Progenitor cell of endocrine pancreas (in vitro differentiated cells): ENCODE data around the gene DRC7. TPM values are rescaled to one million over a fixed set of nuclear protein-coding genes. Genes with fewer than 3 reads are reported as not detected.

Experiments used
- DNase-seq: peaks from one replicate; pipeline ENCODE4 v3.0.0; 2021; ENCODE audit warnings: low spot score; ENCODE audit not compliant: unreplicated experiment
- H3K27ac Mint-ChIP-seq: 2 replicates; pipeline ENCODE4 v1.8.0; 2021; ENCODE audit warnings: mild to moderate bottlenecking, moderate library complexity, mixed read lengths
- H3K27me3 Mint-ChIP-seq: 2 replicates; pipeline ENCODE4 v1.8.0; 2021; ENCODE audit warnings: mixed read lengths
- H3K36me3 Mint-ChIP-seq: 2 replicates; pipeline ENCODE4 v1.8.0; 2022; ENCODE audit warnings: mixed read lengths; ENCODE audit not compliant: insufficient read depth
- H3K4me1 Mint-ChIP-seq: 2 replicates; pipeline ENCODE4 v1.8.0; 2021; ENCODE audit warnings: low read depth, mixed read lengths
- H3K4me3 Mint-ChIP-seq: 2 replicates; pipeline ENCODE4 v1.8.0; 2021; ENCODE audit warnings: low read depth, mild to moderate bottlenecking, moderate library complexity, mixed read lengths
- H3K9me3 Mint-ChIP-seq: 2 replicates; pipeline ENCODE4 v1.8.0; 2021; ENCODE audit warnings: low read depth, mixed read lengths
- total RNA-seq: library from RNA; stranded (reverse); gene quantifications from 2 replicates; pipeline ENCODE4 v1.2.1, GENCODE V29; 2021
- TF ChIP-seq, protein P1 (sequence below): fragments of 200-600 bp; sonication (generic); IDR thresholded peaks from one replicate; pipeline ENCODE4 v1.5.0; 2021; ENCODE audit warnings: antibody characterized with exemption, mild to moderate bottlenecking; ENCODE audit not compliant: unreplicated experiment

DRC7 gene
- total RNA-seq, 1 donor from 2014 or later: 6.8 TPM

DNA sequence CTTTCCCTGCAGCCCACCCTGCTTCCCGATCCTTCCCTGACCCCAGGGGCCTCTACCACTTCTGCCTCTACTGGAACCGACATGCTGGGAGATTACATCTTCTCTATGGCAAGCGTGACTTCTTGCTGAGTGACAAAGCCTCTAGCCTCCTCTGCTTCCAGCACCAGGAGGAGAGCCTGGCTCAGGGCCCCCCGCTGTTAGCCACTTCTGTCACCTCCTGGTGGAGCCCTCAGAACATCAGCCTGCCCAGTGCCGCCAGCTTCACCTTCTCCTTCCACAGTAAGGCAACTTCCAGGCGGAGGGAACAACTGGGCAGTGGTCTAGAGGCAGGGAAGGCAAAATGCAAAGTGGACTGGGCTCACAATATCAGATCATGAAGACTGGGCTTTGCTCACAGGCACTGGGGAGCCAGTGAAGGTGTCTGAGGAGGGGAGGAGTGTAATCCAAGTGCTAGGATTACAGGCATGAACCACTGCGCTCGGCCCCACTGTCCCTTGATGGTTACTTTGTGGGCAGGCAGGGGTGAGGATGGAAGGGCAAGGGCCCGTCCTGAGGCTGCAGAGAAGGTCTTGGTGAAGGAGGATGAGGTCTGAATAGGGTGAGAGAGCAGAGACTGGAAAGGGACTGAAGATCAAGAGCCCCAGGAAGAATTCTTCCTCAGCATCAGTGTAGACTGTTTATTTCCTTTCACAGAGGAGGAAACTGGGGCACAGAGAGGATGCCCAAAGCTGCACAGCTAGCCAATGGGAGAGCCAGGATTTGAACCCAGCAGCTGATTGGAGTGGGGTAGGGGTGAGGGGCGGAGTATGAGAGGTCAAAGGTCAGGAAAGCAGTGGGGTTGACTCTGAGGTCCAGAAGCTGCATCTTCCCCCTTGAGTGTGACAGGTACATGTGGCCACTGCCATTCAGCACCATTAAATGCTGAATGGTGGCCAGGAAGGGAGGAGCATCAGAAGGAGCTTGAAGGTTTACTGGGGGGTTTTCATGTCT lies 43.0 kb upstream of the DRC7 start:
- H3K4me1 Mint-ChIP-seq: no peaks in the 10 kb centered on the region
- no peaks in the 10 kb centered on the region for H3K36me3 Mint-ChIP-seq
- TF ChIP-seq, protein P1, sequence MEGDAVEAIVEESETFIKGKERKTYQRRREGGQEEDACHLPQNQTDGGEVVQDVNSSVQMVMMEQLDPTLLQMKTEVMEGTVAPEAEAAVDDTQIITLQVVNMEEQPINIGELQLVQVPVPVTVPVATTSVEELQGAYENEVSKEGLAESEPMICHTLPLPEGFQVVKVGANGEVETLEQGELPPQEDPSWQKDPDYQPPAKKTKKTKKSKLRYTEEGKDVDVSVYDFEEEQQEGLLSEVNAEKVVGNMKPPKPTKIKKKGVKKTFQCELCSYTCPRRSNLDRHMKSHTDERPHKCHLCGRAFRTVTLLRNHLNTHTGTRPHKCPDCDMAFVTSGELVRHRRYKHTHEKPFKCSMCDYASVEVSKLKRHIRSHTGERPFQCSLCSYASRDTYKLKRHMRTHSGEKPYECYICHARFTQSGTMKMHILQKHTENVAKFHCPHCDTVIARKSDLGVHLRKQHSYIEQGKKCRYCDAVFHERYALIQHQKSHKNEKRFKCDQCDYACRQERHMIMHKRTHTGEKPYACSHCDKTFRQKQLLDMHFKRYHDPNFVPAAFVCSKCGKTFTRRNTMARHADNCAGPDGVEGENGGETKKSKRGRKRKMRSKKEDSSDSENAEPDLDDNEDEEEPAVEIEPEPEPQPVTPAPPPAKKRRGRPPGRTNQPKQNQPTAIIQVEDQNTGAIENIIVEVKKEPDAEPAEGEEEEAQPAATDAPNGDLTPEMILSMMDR: no peak
- H3K4me3 Mint-ChIP-seq: no peak overlapping the region
- H3K9me3 Mint-ChIP-seq: no peaks in the 10 kb centered on the region
- DNase-seq: no peak
- H3K27me3 Mint-ChIP-seq: peaks cover 5% of the 10 kb centered on the region
- H3K27ac Mint-ChIP-seq: peak overlapping the region; percentile 50

DNA sequence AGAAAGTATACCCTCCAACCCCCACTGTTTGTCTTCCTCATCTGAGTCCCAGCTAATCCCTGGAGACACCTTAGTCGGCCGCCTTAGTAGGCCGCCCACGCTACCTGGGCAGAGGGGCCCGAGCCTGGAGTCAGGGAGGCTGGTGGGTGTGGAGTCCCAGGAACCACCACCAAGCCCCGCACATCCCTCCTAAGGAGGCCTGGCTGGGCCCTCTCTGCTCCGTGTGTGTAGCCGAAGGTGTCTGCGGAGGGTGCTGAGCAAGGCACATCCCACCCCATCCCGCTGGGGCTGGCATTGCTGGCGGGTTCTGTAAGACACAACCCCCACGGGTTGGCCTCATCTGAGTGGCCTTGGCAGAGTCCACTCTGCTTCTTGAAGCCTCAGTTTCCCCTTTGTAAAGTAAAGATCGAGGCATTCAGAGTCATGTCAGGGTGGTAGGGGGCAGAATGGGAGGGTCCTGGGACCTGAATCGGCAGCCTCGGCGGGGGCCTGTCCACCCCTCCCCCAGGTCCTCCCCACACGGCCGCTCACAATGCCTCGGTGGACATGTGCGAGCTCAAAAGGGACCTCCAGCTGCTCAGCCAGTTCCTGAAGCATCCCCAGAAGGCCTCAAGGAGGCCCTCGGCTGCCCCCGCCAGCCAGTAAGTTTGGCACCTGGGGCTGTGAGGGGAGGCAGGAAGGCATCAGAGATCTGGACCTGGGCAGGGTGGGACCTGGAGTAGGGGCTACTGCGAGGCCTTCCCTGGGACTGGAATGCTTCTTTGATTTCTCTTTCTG lies 41.7 kb upstream of the DRC7 start:
- no peaks in the 10 kb centered on the region for H3K9me3 Mint-ChIP-seq
- H3K4me1 Mint-ChIP-seq: no peaks in the 10 kb centered on the region
- no peaks in the 10 kb centered on the region for H3K36me3 Mint-ChIP-seq
- H3K4me3 Mint-ChIP-seq: no peak overlapping the region
- no peak overlapping the region for H3K27ac Mint-ChIP-seq
- DNase-seq: no peak
- TF ChIP-seq, protein P1: no peak
- peaks cover 5% of the 10 kb centered on the region for H3K27me3 Mint-ChIP-seq

DNA sequence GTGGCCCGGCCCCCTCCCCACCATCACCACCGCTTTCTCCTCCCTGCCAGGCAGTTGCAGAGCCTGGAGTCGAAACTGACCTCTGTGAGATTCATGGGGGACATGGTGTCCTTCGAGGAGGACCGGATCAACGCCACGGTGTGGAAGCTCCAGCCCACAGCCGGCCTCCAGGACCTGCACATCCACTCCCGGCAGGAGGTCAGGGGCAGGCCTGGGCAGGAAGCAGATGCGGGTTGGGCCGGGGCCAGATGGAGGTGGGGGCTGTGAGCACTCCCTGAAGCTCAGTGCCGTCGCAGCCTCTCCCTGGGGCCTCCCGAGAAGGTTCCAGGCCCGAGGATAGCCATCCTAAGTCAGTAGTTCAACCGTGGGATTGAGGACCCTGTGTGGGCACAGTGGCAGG lies 40.7 kb upstream of the DRC7 start:
- H3K27me3 Mint-ChIP-seq: peaks cover 5% of the 10 kb centered on the region
- no peak overlapping the region for H3K4me3 Mint-ChIP-seq
- no peaks in the 10 kb centered on the region for H3K4me1 Mint-ChIP-seq
- TF ChIP-seq, protein P1: no peak
- no peak overlapping the region for H3K27ac Mint-ChIP-seq
- H3K36me3 Mint-ChIP-seq: no peaks in the 10 kb centered on the region
- H3K9me3 Mint-ChIP-seq: no peaks in the 10 kb centered on the region
- DNase-seq: no peak

DNA sequence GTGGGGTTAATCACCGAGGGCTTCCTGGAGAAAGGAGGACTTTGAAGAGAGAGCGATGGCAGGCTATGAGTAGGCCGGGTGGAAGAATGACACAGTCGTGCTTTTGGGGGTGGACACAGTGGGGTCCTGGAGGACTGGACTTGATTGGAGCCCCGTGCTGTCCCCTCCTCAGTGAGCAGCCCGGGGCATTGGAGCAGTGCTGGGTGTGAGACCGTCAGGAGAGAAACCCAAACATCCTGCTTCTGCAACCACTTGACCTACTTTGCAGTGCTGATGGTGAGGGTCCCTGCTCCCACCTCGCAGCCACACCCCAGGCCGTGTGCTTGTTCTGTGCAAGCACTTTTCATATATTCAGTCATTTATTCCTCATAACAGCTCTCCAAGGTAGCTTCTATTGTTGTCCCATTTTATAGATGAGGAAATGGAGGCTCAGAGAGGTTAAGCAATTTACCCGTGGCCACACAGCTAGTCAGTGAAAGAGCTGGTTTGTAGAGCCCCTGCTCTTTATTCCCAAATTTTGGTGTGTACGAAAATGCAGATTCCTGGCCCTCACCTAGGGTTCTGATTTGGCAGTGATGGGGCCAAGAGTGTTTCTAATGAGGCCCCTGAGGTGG lies 38.2 kb upstream of the DRC7 start:
- no peak overlapping the region for H3K4me3 Mint-ChIP-seq
- H3K27ac Mint-ChIP-seq: no peak overlapping the region
- DNase-seq: no peak
- peaks cover 1% of the 10 kb centered on the region for H3K36me3 Mint-ChIP-seq
- no peaks in the 10 kb centered on the region for H3K4me1 Mint-ChIP-seq
- H3K9me3 Mint-ChIP-seq: no peaks in the 10 kb centered on the region
- TF ChIP-seq, protein P1: no peak
- H3K27me3 Mint-ChIP-seq: peaks cover 4% of the 10 kb centered on the region

DNA sequence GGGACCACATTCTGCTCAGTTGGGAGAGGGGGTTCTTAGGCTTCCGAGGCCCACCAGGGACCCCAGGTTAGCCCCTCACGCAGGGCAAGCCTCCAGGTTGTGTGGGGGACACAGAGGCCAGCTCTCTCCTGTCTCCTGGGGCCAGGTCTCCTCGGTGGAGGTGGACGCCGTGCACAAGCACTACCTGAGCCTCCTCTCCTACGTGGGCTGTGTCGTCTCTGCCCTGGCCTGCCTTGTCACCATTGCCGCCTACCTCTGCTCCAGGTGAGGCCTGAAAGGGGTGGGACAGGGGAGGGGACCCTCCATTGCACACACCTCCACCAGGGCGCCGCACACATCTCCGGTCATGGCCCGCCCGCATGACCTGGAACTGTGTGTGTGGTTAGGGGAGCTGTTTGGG lies 37.4 kb upstream of the DRC7 start:
- H3K4me1 Mint-ChIP-seq: no peaks in the 10 kb centered on the region
- H3K4me3 Mint-ChIP-seq: no peak overlapping the region
- no peaks in the 10 kb centered on the region for H3K9me3 Mint-ChIP-seq
- no peaks in the 10 kb centered on the region for H3K27me3 Mint-ChIP-seq
- no peak for DNase-seq
- no peak overlapping the region for H3K27ac Mint-ChIP-seq
- peaks cover 1% of the 10 kb centered on the region for H3K36me3 Mint-ChIP-seq
- TF ChIP-seq, protein P1: no peak
